CD4-positive, alpha-beta T cell (primary cell): ENCODE results near the gene YJEFN3. TPM values are rescaled to one million over a fixed set of nuclear protein-coding genes. Genes with fewer than 3 reads are reported as not detected.

Experiments
- ATAC-seq: fragments of 200-7000 bp; cut with Tn5 transposase; one replicate; pipeline ENCODE4 v1.10.0; 2022; ENCODE audit warnings: mild to moderate bottlenecking; ENCODE audit not compliant: poor library complexity
- CTCF ChIA-PET: fragments of 350-600 bp; sonication (Branson Sonifier 250); formaldehyde crosslinking; loops from one replicate; lab custom pipeline; 2021; ENCODE audit warnings: antibody characterized with exemption, inconsistent platforms; lab: Charles Lee
- POLR2A ChIA-PET: fragments of 350-600 bp; sonication (Branson Sonifier 250); formaldehyde crosslinking; loops from one replicate; lab custom pipeline; 2021; ENCODE audit warnings: antibody characterized with exemption, inconsistent platforms; lab: Charles Lee
- DNase-seq, 14 experiments: peaks; one replicate each; pipeline ENCODE4 v3.0.0-alpha.2; 2013 to 2020; ENCODE audit warnings: mixed read lengths in 2 of 14
- H3K27ac ChIP-seq, 2 donors: one replicate each; pipeline versions ENCODE4 v1.5.1 to v1.7.0; 2013; ENCODE audit warnings: low read length in 2 of 2, low read depth in 1 of 2, mild to moderate bottlenecking in 1 of 2
- H3K27me3 ChIP-seq, 2 experiments: 1 replicate in 1 of 2; 2 replicates in 1 of 2; pipeline versions ENCODE4 v1.6.1 to v1.7.0; 2013; ENCODE audit warnings: low read length in 2 of 2, control low read depth in 1 of 2, mild to moderate bottlenecking in 1 of 2, moderate library complexity in 1 of 2; ENCODE audit not compliant: insufficient read depth in 2 of 2, control insufficient read depth in 1 of 2
- H3K36me3 ChIP-seq: one replicate; pipeline ENCODE4 v1.6.1; 2013; ENCODE audit warnings: low read length, control low read depth; ENCODE audit not compliant: insufficient read depth
- H3K4me1 ChIP-seq: one replicate; pipeline ENCODE4 v1.6.1; 2013; ENCODE audit warnings: low read length, control low read depth; ENCODE audit not compliant: insufficient read depth
- H3K4me3 ChIP-seq: one replicate; pipeline ENCODE4 v1.5.1; 2013; ENCODE audit warnings: mild to moderate bottlenecking, low read length, moderate library complexity
- H3K9me3 ChIP-seq, 2 experiments: 1 replicate in 1 of 2; 2 replicates in 1 of 2; pipeline versions ENCODE4 v1.6.1 to v1.7.0; 2013; ENCODE audit warnings: low read length in 2 of 2, mild to moderate bottlenecking in 2 of 2, control low read depth in 1 of 2, moderate library complexity in 1 of 2; ENCODE audit not compliant: control insufficient read depth in 1 of 2, insufficient read depth in 1 of 2
- H3K27ac Mint-ChIP-seq: one replicate; pipeline ENCODE4 v1.8.0; 2020; ENCODE audit warnings: mixed read lengths
- H3K27me3 Mint-ChIP-seq: one replicate; pipeline ENCODE4 v1.8.0; 2021; ENCODE audit warnings: mixed read lengths
- H3K36me3 Mint-ChIP-seq: one replicate; pipeline ENCODE4 v1.8.0; 2021; ENCODE audit warnings: low read depth, mixed read lengths
- H3K4me1 Mint-ChIP-seq: one replicate; pipeline ENCODE4 v1.8.0; 2021; ENCODE audit warnings: low read depth, mixed read lengths
- H3K4me3 Mint-ChIP-seq: one replicate; pipeline ENCODE4 v1.8.0; 2020; ENCODE audit warnings: mild to moderate bottlenecking, mixed read lengths
- H3K9me3 Mint-ChIP-seq: one replicate; pipeline ENCODE4 v1.8.0; 2020; ENCODE audit warnings: mixed read lengths
- intact Hi-C, 2 experiments: fragments of 100-400 bp; cut with DNase I in 1 of 2; cut with micrococcal nuclease in 1 of 2; formaldehyde crosslinking; loops; one replicate each; pipeline versions ENCODE4 v1.15.1 to v1.9.0; 2023 to 2025; cut with DNase I, micrococcal nuclease
- total RNA-seq, 174 experiments: library from RNA in 2 of 174; stranded (reverse) in 2 of 174; gene quantifications; one replicate each; pipeline ENCODE4 v1.2.3 and lab custom pipeline; 2021 to 2026
- TF ChIP-seq, protein P1 (sequence below): fragments of 200-600 bp; IDR thresholded peaks from one replicate; pipeline ENCODE4 v1.8.0; 2022; ENCODE audit warnings: antibody characterized with exemption, mild to moderate bottlenecking

The YJEFN3 gene
- total RNA-seq, 2 experiments from 2014 or later: 3.7 to 4.4 TPM

DNA sequence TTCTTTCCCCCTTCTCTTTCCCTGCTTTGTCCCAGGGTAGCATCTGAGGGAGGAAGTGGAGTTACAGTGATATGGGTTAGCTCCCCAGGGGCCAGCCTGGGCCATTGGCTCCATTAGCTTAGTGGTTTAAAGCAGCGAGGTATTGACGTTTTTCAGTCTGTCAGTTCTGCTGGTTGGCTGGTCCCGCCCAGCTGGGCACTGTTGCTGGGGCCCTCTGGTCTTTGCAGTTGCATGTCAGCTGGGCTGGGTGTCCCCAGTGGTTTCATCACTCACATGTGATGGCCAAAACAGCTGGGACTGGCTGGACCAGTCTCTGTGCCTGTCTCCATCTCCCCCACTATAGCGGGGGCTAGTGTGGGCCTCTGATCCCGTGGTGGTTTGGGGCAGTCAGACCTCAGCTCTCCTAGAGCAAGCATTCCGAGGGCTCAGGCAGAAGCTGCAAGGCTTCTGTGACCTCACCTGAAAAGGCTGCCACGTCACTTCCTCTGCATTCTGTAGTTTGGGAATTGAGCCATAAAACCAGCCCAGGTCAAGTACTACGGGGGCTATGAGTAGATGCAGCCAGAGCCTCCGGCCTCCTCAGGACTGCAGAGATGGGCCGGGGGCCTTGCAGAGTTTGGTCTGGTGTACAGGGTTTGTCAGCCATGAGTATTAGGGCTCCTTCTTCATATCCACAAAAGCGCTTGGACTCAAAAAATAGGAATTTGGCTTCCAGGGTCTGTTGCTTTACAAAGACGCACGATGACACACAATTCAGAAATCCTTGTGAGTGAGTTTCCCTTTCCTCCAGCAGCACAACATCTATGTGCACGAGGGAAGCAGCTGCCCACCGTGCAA is 43.3 kb upstream of the YJEFN3 start:
- H3K4me1 Mint-ChIP-seq: peaks cover 68% of the 10 kb centered on the region
- H3K4me3 Mint-ChIP-seq: no peak overlapping the region
- peak overlapping the region; percentile 99 for H3K27ac Mint-ChIP-seq
- Histone ChIP-seq H3K9me3 (no peaks in the 10 kb centered on the region), H3K4me3 (no peak overlapping the region), H3K27me3 (no peaks in the 10 kb centered on the region), H3K4me1 (peaks cover 81% of the 10 kb centered on the region), H3K27ac (peak overlapping the region in 1 of 2 donors; percentile 68), H3K36me3 (peaks cover 47% of the 10 kb centered on the region)
- H3K36me3 Mint-ChIP-seq: peaks cover 31% of the 10 kb centered on the region
- ATAC-seq (no peak), DNase-seq (no peak)
- intact Hi-C loops: no loop called here
- H3K9me3 Mint-ChIP-seq: no peaks in the 10 kb centered on the region
- TF ChIP-seq, protein P1, sequence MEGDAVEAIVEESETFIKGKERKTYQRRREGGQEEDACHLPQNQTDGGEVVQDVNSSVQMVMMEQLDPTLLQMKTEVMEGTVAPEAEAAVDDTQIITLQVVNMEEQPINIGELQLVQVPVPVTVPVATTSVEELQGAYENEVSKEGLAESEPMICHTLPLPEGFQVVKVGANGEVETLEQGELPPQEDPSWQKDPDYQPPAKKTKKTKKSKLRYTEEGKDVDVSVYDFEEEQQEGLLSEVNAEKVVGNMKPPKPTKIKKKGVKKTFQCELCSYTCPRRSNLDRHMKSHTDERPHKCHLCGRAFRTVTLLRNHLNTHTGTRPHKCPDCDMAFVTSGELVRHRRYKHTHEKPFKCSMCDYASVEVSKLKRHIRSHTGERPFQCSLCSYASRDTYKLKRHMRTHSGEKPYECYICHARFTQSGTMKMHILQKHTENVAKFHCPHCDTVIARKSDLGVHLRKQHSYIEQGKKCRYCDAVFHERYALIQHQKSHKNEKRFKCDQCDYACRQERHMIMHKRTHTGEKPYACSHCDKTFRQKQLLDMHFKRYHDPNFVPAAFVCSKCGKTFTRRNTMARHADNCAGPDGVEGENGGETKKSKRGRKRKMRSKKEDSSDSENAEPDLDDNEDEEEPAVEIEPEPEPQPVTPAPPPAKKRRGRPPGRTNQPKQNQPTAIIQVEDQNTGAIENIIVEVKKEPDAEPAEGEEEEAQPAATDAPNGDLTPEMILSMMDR: no peak
- ChIA-PET CTCF (interaction anchor here (0.9 kb wide), 1 partner anchor 10 kb away, joined by 3 read pairs; no protein-coding TSS in a partner anchor), POLR2A (interaction anchor here (0.7 to 7.0 kb wide), 3 partner anchors 27 to 121 kb away, joined by 3 to 81 read pairs (median 3); no protein-coding TSS in a partner anchor)
- H3K27me3 Mint-ChIP-seq: no peaks in the 10 kb centered on the region

DNA sequence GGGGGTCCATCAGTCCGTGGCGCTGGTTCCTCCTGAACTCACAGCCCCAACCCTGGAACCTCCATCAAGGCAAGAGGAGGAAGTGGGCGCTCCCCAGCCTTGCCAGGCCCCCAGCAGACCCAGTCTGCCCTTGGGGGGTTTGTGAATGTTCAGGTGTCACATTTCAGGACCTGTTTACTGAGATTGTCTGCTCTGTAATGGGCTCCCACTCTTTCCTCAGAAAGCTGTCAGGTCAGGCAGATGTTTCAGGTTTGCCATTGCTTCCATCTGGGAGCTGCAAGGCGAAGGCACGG is 42.8 kb upstream of the YJEFN3 start:
- DNase-seq (no peak), ATAC-seq (no peak)
- H3K27ac ChIP-seq: peak overlapping the region; percentile 68 to 86
- ChIA-PET POLR2A (interaction anchor here (7.0 kb wide), 1 partner anchor 120 kb away, joined by 81 read pairs; no protein-coding TSS in a partner anchor), CTCF (no interaction called here)
- H3K4me1 ChIP-seq: peaks cover 80% of the 10 kb centered on the region
- peaks cover 42% of the 10 kb centered on the region for H3K36me3 ChIP-seq
- Mint-ChIP-seq H3K9me3 (no peaks in the 10 kb centered on the region), H3K36me3 (peaks cover 30% of the 10 kb centered on the region), H3K4me1 (peaks cover 65% of the 10 kb centered on the region), H3K27me3 (no peaks in the 10 kb centered on the region), H3K27ac (peak overlapping the region; percentile 99), H3K4me3 (no peak overlapping the region)
- H3K4me3 ChIP-seq: no peak overlapping the region
- H3K9me3 ChIP-seq: no peaks in the 10 kb centered on the region
- H3K27me3 ChIP-seq: no peaks in the 10 kb centered on the region
- intact Hi-C loops: loop anchor here in 1 of 2 experiments (2.0 kb wide), 1 partner anchor 83 kb away; no protein-coding TSS in a partner anchor
- TF ChIP-seq, protein P1: no peak

DNA sequence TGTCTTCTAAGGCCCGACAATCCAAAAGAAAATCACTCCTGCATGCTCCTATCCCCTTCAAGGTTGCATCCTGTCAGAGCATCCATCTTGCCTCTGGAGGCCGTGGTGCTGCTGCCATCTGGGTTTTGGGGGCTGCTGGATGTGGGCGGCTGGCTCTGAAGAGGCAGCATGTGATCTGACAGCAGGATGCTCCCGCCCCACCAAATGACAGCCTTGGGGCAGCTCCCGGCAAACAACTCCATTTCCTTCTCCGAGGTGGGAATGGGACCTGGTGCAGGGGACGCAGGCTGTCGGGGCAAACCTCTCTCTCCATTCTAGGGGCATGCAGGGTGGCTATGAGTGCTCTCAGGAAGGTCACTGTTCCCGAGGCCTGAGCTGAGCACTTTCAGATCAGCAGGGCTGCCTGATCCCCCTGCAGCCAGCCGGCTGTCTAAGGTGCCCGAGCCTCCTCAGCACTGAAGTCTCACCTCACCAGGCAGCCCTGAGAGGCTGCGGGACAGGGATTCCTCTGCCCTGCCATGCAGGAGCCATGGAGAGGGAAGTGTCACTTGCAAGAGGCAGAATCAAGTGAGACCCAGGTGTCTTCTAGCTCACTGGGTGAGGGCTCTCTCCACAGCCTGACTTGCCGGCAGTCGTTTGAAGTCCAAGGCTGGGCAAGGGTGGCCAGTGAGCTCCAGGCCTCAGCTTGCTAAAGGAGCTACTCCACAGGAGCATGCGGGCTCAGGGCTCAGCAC is 42.2 kb upstream of the YJEFN3 start:
- ChIA-PET POLR2A (interaction anchor here (1.1 to 7.0 kb wide), 3 partner anchors 27 to 121 kb away, joined by 4 to 81 read pairs (median 7); partner anchors contain the start of gene GATAD2A), CTCF (no interaction called here)
- H3K27me3 Mint-ChIP-seq: no peaks in the 10 kb centered on the region
- Histone ChIP-seq H3K27me3 (no peaks in the 10 kb centered on the region), H3K36me3 (peaks cover 40% of the 10 kb centered on the region), H3K4me1 (peaks cover 76% of the 10 kb centered on the region), H3K9me3 (no peaks in the 10 kb centered on the region), H3K27ac (peak overlapping the region; percentile 68 to 86), H3K4me3 (no peak overlapping the region)
- ATAC-seq (no peak), DNase-seq (no peak)
- H3K27ac Mint-ChIP-seq: peak overlapping the region; percentile 99
- H3K9me3 Mint-ChIP-seq: no peaks in the 10 kb centered on the region
- H3K4me1 Mint-ChIP-seq: peaks cover 63% of the 10 kb centered on the region
- intact Hi-C loops: loop anchor here in 1 of 2 experiments (2.0 kb wide), 1 partner anchor 84 kb away; no protein-coding TSS in a partner anchor
- TF ChIP-seq, protein P1: no peak
- peaks cover 29% of the 10 kb centered on the region for H3K36me3 Mint-ChIP-seq
- H3K4me3 Mint-ChIP-seq: peak overlapping the region; percentile 34
